Measurements from ENCODE around the gene RALY. TPM values are rescaled to one million over a fixed set of nuclear protein-coding genes. Genes with fewer than 3 reads are reported as not detected.

RALY gene
- total RNA-seq, 2 experiments from 2014 or later: 136 to 163 TPM

DNA sequence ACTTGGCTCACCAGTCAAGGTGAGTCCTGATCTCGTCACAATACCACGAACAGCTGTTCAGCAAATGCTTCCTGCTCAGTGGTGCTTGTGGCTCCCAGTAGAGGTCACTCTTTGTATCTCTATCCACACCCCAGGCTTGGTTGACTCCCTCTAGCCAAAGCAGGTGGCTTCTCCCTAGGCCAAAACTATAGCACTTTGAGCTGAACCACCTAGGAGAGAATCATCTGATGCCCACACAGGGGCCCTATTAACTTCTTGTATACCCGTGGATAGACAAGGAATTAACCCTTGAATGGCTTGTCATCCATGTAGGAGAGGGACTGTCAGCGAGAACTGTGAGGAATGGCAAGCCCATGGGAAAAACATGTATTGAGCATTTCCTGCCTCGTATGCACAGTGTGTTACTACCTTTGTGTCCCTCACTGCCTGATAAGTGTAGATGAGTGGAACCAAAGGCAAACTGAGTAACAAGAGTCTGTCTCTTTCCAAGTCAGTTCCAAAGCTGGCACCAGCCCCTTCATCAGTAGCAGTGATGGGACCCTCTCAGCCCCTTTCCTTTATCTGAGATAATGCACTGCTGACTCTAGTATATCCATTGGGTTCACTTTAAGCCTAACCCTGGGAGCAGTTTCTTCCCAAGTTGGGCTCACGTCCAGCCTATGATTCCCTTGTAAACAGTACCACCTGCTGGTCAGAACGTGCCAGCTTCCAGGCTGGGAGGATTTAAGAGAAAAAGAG, 75.8 kb downstream of the RALY start:
- intact Hi-C loops (cut with micrococcal nuclease; ENCODE audit: unreplicated experiment): loop anchor here (1.0 kb wide), 3 partner anchors 60 to 206 kb away; no protein-coding TSS in a partner anchor
- peak; percentile 84 for DNase-seq (ENCODE audit: low spot score)

DNA sequence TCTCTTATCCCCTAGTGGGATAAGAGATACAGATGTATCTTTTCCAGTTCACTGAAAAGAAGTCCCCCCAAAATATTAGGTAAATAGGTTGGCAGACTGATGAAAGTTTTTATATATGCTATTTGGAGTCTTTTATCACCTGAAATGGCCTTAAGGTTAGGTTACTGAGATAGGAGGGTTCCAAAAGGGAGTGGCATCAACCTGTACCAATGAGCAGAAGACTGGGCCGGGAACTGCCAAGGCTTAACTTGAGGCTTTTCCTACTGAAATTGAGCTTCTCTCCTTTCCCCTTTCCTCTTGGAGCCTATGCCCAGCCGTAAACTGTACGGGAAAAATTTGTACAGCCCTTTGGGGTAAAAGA, 76.3 kb downstream of the RALY start:
- Histone ChIP-seq H3K4me1 (ENCODE audit: insufficient read depth, low read length, poor library complexity, severe bottlenecking) (peaks cover 21% of the 10 kb centered on the region), H3K36me3 (ENCODE audit: insufficient read depth, low read length) (peaks cover 53% of the 10 kb centered on the region), H3K79me2 (ENCODE audit: insufficient read depth, low read depth, low read length) (peaks cover 23% of the 10 kb centered on the region; the same call in 1 of the 2 replicates), H3K4me3 (ENCODE audit: low read depth, low read length, poor library complexity, severe bottlenecking) (no peak overlapping the region), H2AFZ (ENCODE audit: low read length) (no peak overlapping the region), H3K9me3 (ENCODE audit: low read length) (no peaks in the 10 kb centered on the region), H3K9me2 (ENCODE audit: insufficient read depth, low read length) (no peaks in the 10 kb centered on the region), H4K20me1 (ENCODE audit: insufficient read depth, low read length) (peaks cover 8% of the 10 kb centered on the region), H3K4me2 (ENCODE audit: low read length) (no peak overlapping the region), H3K27ac (ENCODE audit: low read depth, low read length, poor library complexity, severe bottlenecking) (no peak overlapping the region)
- ChIA-PET POLR2A (interaction anchor here (0.6 to 1.3 kb wide), 2 partner anchors 59 to 68 kb away, joined by 3 to 4 read pairs; no protein-coding TSS in a partner anchor), CTCF (ENCODE audit: unreplicated experiment) (interaction anchor here (3.3 kb wide), 1 partner anchor 207 kb away, joined by 19 read pairs; no protein-coding TSS in a partner anchor)
- BruUV-seq (replicated peaks): no TSS peak
- TF ChIP-seq, protein P1, sequence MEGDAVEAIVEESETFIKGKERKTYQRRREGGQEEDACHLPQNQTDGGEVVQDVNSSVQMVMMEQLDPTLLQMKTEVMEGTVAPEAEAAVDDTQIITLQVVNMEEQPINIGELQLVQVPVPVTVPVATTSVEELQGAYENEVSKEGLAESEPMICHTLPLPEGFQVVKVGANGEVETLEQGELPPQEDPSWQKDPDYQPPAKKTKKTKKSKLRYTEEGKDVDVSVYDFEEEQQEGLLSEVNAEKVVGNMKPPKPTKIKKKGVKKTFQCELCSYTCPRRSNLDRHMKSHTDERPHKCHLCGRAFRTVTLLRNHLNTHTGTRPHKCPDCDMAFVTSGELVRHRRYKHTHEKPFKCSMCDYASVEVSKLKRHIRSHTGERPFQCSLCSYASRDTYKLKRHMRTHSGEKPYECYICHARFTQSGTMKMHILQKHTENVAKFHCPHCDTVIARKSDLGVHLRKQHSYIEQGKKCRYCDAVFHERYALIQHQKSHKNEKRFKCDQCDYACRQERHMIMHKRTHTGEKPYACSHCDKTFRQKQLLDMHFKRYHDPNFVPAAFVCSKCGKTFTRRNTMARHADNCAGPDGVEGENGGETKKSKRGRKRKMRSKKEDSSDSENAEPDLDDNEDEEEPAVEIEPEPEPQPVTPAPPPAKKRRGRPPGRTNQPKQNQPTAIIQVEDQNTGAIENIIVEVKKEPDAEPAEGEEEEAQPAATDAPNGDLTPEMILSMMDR (conservative IDR thresholded peaks at IDR 0.05; ENCODE audit: low read length): no peak; the same call in 1 of the 2 replicates
- no peak for TF ChIP-seq EZH2phosphoT487 (IDR thresholded peaks at IDR 0.05; ENCODE audit: borderline replicate concordance, low read depth, low read length)
- intact Hi-C loops (cut with micrococcal nuclease; ENCODE audit: unreplicated experiment): loop anchor here (1.0 kb wide), 1 partner anchor 59 kb away; no protein-coding TSS in a partner anchor
- no peak for DNase-seq (ENCODE audit: low spot score)

More for the DNA sequence above, 75.8 kb downstream of the RALY start:
- CTCF ChIA-PET (ENCODE audit: unreplicated experiment): interaction anchor here (1.4 to 3.3 kb wide), 2 partner anchors 10 to 206 kb away, joined by 4 to 19 read pairs; no protein-coding TSS in a partner anchor
- Histone ChIP-seq H2AFZ (ENCODE audit: low read length) (no peak overlapping the region), H3K4me3 (ENCODE audit: low read depth, low read length, poor library complexity, severe bottlenecking) (no peak overlapping the region), H3K4me1 (ENCODE audit: insufficient read depth, low read length, poor library complexity, severe bottlenecking) (peaks cover 21% of the 10 kb centered on the region), H3K9me3 (ENCODE audit: low read length) (no peaks in the 10 kb centered on the region), H3K36me3 (ENCODE audit: insufficient read depth, low read length) (peaks cover 53% of the 10 kb centered on the region), H3K27ac (ENCODE audit: low read depth, low read length, poor library complexity, severe bottlenecking) (peak overlapping the region; percentile 38), H3K79me2 (ENCODE audit: insufficient read depth, low read depth, low read length) (peaks cover 23% of the 10 kb centered on the region; the same call in 1 of the 2 replicates), H3K9me2 (ENCODE audit: insufficient read depth, low read length) (no peaks in the 10 kb centered on the region), H3K4me2 (ENCODE audit: low read length) (peak overlapping the region; percentile 21; the same call in 1 of the 2 replicates), H4K20me1 (ENCODE audit: insufficient read depth, low read length) (peaks cover 8% of the 10 kb centered on the region)
- BruUV-seq (replicated peaks): no TSS peak
- TF ChIP-seq, protein P1 (conservative IDR thresholded peaks at IDR 0.05; ENCODE audit: low read length): peak; percentile 93
- TF ChIP-seq EZH2phosphoT487 (IDR thresholded peaks at IDR 0.05; ENCODE audit: borderline replicate concordance, low read depth, low read length): no peak
- POLR2A ChIA-PET: interaction anchor here (0.6 to 0.9 kb wide), 2 partner anchors 59 to 155 kb away, joined by 3 read pairs; no protein-coding TSS in a partner anchor
